GM12801 (cell line): ENCODE data around the gene TMEM59.

Experiments used
- TF ChIP-seq, protein P1 (sequence below): IDR thresholded peaks from one replicate; pipeline ENCODE4 v1.5.1; 2011; ENCODE audit warnings: control low read depth; ENCODE audit not compliant: insufficient read length; ENCODE audit errors: extremely low read depth

TMEM59 gene

DNA sequence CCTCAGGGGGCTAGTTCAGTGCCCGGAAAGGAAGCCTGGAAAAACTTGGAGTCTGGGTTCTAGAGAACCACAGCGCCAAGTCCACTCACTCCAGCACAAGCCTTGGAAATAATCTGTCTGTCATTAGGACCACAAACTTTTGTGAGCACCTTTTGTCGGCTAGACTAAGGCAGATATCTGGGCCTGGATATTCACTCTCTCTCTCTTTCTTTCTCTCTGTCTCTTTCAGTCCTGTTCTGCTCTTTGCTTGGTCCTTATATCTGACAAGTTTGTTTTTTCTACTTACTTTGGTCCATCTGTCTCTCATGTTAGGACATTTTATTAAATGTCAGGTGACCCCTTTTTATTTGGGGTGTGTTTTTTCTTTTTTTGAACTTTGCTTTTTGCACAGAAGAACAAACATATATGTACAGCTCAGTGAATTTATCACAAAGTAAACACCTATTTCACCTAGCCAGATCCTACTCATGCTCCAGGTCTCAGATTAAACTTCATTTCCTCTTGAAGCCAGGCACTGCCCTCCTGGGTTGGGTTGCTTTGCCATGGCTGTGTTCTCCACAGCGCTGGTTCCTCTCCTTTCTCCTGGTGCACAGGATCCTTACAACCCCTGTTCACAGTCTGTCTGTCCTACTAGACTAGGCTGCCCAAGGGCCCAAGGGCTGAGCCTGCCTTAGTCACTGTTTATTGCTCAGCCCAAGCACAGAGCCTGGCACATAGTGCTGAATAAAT is 41.2 kb upstream of the TMEM59 start:
- TF ChIP-seq, protein P1, sequence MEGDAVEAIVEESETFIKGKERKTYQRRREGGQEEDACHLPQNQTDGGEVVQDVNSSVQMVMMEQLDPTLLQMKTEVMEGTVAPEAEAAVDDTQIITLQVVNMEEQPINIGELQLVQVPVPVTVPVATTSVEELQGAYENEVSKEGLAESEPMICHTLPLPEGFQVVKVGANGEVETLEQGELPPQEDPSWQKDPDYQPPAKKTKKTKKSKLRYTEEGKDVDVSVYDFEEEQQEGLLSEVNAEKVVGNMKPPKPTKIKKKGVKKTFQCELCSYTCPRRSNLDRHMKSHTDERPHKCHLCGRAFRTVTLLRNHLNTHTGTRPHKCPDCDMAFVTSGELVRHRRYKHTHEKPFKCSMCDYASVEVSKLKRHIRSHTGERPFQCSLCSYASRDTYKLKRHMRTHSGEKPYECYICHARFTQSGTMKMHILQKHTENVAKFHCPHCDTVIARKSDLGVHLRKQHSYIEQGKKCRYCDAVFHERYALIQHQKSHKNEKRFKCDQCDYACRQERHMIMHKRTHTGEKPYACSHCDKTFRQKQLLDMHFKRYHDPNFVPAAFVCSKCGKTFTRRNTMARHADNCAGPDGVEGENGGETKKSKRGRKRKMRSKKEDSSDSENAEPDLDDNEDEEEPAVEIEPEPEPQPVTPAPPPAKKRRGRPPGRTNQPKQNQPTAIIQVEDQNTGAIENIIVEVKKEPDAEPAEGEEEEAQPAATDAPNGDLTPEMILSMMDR, result no peak

DNA sequence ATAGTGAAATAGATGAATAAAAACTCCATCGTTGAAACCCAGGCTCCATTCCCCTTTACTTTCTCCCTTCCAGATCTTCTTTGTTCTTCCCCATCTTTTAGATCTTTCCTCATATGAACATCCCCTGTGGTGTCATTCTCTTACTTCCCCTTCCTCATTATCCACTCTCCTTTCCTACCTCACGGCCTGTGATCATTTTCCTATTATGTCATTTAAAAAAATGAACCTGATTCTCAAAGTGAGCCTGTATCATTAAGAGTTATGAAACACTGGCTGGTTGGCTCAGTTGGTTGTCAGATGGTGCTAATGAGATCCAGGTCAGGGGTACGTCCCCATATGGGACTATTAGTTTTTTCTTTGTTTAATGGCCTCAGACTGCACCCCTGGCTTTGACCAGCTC is 38.7 kb upstream of the TMEM59 start:
- TF ChIP-seq, protein P1, result no peak

- TF ChIP-seq, protein P1, result no peak
Measured at GRCh38 chr1:54088385-54088784, 35.4 kb upstream of the TMEM59 start.

DNA sequence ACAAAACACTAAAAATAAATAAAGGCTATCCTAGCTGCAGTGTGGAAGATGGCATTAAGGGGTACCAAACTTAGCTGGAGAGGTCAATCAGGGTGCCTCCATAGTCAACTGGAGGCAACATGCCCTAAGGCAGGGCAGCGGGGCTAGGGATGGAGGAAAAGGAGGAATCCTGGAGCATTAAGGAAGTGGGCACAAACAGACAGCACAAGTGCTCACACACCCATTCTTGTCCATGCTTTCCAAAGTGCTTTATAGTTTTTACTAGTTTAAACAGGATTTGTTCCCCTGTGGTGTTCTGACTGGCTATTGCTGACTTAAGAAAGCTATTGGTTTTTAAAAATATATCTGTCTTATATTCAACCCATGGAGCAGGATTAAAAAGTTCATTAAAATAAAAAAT is 33.8 kb upstream of the TMEM59 start:
- TF ChIP-seq, protein P1, result no peak

GRCh38 chr1:54084794-54085193 is 31.8 kb upstream of the TMEM59 start:
- TF ChIP-seq, protein P1, result no peak

GRCh38 chr1:54081306-54082270 is 28.6 kb upstream of the TMEM59 start:
- TF ChIP-seq, protein P1, result peak; percentile 46

DNA sequence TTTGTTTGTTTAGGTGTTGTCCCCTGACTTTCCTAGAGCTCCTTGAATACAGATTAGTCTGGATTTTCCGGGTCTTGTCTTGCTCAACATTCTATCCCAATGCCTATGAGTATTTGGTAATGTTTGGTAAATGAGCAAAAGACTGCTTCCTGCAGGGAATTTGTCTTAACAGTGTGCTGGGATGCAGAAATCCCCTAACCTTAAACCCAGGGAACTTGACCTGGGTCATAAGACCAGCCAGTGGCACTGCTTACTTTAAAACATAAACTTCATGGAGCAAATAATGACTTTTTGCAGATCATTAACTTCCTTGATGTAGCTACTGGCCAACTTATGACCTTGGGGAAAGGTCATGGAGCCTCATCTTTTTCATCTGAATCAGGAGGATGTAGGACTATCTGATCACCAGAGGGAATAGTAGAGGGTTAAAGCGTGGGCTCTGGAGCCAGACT is 27.6 kb upstream of the TMEM59 start:
- TF ChIP-seq, protein P1, result no peak
